Breast epithelium (tissue), 4 donors: Measurements from ENCODE around the gene HPN. TPM values are rescaled to one million over a fixed set of nuclear protein-coding genes. Genes with fewer than 3 reads are reported as not detected.

Experiments used
- DNase-seq, 2 donors: peaks; one replicate each; pipeline ENCODE4 v3.0.0-alpha.2; 2019; ENCODE audit warnings: low spot score in 2 of 2
- H3K27ac ChIP-seq, 2 donors: fragments of 200-600 bp; sonication (generic) in 1 of 2; one replicate each; pipeline ENCODE4 v1.5.1; 2016 to 2019; ENCODE audit warnings: mild to moderate bottlenecking in 1 of 2
- H3K27me3 ChIP-seq, 2 donors: fragments of 200-600 bp; sonication (generic) in 1 of 2; one replicate each; pipeline versions ENCODE4 v1.5.1 to v1.6.0; 2017 to 2019; ENCODE audit warnings: control low read depth in 1 of 2, mild to moderate bottlenecking in 1 of 2
- H3K36me3 ChIP-seq: fragments of 200-600 bp; one replicate; pipeline ENCODE4 v1.5.1; 2019
- H3K4me1 ChIP-seq, 2 donors: fragments of 200-600 bp; sonication (generic); one replicate each; pipeline ENCODE4 v1.5.1; 2016 to 2019; ENCODE audit warnings: control low read depth in 1 of 2
- H3K4me3 ChIP-seq, 3 donors: fragments of 200-600 bp; sonication (generic); 1 replicate in 2 of 3; 2 replicates in 1 of 3; pipeline ENCODE4 v1.5.1; 2016 to 2019; ENCODE audit warnings: mild to moderate bottlenecking in 3 of 3, moderate library complexity in 2 of 3
- H3K9me3 ChIP-seq, 2 donors: fragments of 200-600 bp; sonication (generic) in 1 of 2; one replicate each; pipeline ENCODE4 v1.5.1; 2016 to 2019; ENCODE audit warnings: control low read depth in 1 of 2
- CTCF ChIP-seq, 3 donors: fragments of 450-650 bp; IDR thresholded peaks; one replicate each; pipeline ENCODE4 v1.5.1; 2016 to 2017; ENCODE audit warnings: antibody characterized with exemption in 3 of 3, mild to moderate bottlenecking in 3 of 3, moderate library complexity in 3 of 3
- POLR2A ChIP-seq: fragments of 450-650 bp; IDR thresholded peaks from one replicate; pipeline ENCODE4 v1.6.1; 2016; ENCODE audit warnings: antibody characterized with exemption, mild to moderate bottlenecking, moderate library complexity
- POLR2AphosphoS5 ChIP-seq, 3 donors: sonication (generic); formaldehyde crosslinking; IDR thresholded peaks; one replicate each; pipeline ENCODE4 v1.6.1; 2017; ENCODE audit warnings: antibody characterized with exemption in 3 of 3
- intact Hi-C: fragments of 100-400 bp; cut with DNase I; formaldehyde crosslinking; loops from one replicate; pipeline ENCODE4 v1.15.1; 2023; ENCODE audit warnings: low total_unique reads
- total RNA-seq, 3 donors: library from RNA; depleted of rRNA; stranded (reverse); fragments of >200 nt; gene quantifications; one replicate each; pipeline ENCODE4 v1.1.0, GENCODE V29; 2016

HPN gene
- total RNA-seq, 3 donors from 2014 or later = 1.8 to 18.0 (median 8.5) TPM

GRCh38 chr19:35114353-35115176, 73.0 kb downstream of the HPN start:
- intact Hi-C loops = no loop called here
- Histone ChIP-seq H3K27me3 (no peaks in the 10 kb centered on the region), H3K36me3 (no peaks in the 10 kb centered on the region), H3K4me3 (peak overlapping the region; percentile 17 to 75 (median 60)), H3K27ac (peak overlapping the region; percentile 91), H3K9me3 (no peaks in the 10 kb centered on the region), H3K4me1 (peaks cover 0 to 5% of the 10 kb centered on the region in 2 donors)
- peak; percentile 72 to 78 for DNase-seq
- TF ChIP-seq POLR2A (no peak), POLR2AphosphoS5 (IDR thresholded peaks at IDR 0.05) (peak in 2 of 3 donors; percentile 24), CTCF (IDR thresholded peaks at IDR 0.05) (peak; percentile 95 to 99 (median 98))

- peaks cover 0 to 7% of the 10 kb centered on the region in 2 donors for H3K4me1 ChIP-seq
- no peaks in the 10 kb centered on the region for H3K9me3 ChIP-seq
- TF ChIP-seq POLR2AphosphoS5 (IDR thresholded peaks at IDR 0.05) (no peak), POLR2A (no peak), CTCF (IDR thresholded peaks at IDR 0.05) (no peak)
- H3K4me3 ChIP-seq = peak within 1 kb of the TSS; percentile 17 to 75 (median 60)
- peak within 1 kb of the TSS; percentile 91 for H3K27ac ChIP-seq
- no peaks in the 10 kb centered on the region for H3K27me3 ChIP-seq
- H3K36me3 ChIP-seq = no peaks in the 10 kb centered on the region
- DNase-seq = no peak
- intact Hi-C loops = no loop called here
These were observed 73.8 kb downstream of the HPN start, which contains the start of gene FXYD3 for GRCh38 chr19:35115177-35115951. Gene FXYD3, plus strand, starts transcription at chr19:35115823. Its CDS starts 3,554 bp downstream, at chr19:35119377.

Other genes starting within 250 kb of the HPN start
- 1 to 10 TPM; 1.6 to 3.8 (median 2.0) TPM for gene ZNF30, start 114.8 kb upstream of the HPN start, total RNA-seq
- 10 to 100 TPM in 2 of 3 donors, 1 to 10 TPM in 1; 6.4 to 11.6 (median 11.1) TPM for gene ZNF792, start 77.5 kb upstream of the HPN start, total RNA-seq
- gene GRAMD1A, start 41.4 kb upstream of the HPN start, total RNA-seq = 10 to 100 TPM; 30.6 to 56.0 (median 38.6) TPM
- 10 to 100 TPM in 1 of 3 donors, 1 to 10 TPM in 2; 5.1 to 14.6 (median 8.5) TPM for gene SCN1B, start 11.3 kb upstream of the HPN start, total RNA-seq
- 100 to 1,000 TPM in 2 of 3 donors, not detected in 1; 135 to 318 TPM for gene FXYD3, start 74.1 kb downstream of the HPN start, total RNA-seq
- 10 to 100 TPM in 1 of 3 donors, 1 to 10 TPM in 2; 4.3 to 37.8 (median 5.3) TPM for gene LGI4, start 93.3 kb downstream of the HPN start, total RNA-seq
- 10 to 100 TPM; 15.5 to 75.5 (median 34.7) TPM for gene FXYD1, start 97.1 kb downstream of the HPN start, total RNA-seq
- gene FXYD7, start 101.5 kb downstream of the HPN start, total RNA-seq = not detected
- gene FXYD5, start 113.0 kb downstream of the HPN start, total RNA-seq = 10 to 100 TPM; 52.4 to 56.7 (median 56.2) TPM
- gene FAM187B, start 187.0 kb downstream of the HPN start, total RNA-seq = under 1 TPM in 1 of 3 donors, not detected in 2; 0.44 TPM
- gene LSR, start 207.3 kb downstream of the HPN start, total RNA-seq = 10 to 100 TPM in 2 of 3 donors, 1 to 10 TPM in 1; 3.7 to 37.5 (median 35.1) TPM
- gene USF2, start 227.2 kb downstream of the HPN start, total RNA-seq = 100 to 1,000 TPM in 1 of 3 donors, 10 to 100 TPM in 2; 72.7 to 117 (median 77.3) TPM
- gene HAMP, start 240.8 kb downstream of the HPN start, total RNA-seq = 1 to 10 TPM in 1 of 3 donors, not detected in 2; 1.5 TPM